Measurements from ENCODE around the gene ATG9B. TPM values are rescaled to one million over a fixed set of nuclear protein-coding genes. Genes with fewer than 3 reads are reported as not detected.

Gene ATG9B
- total and polyA plus RNA-seq, 7 donors: 0.12 to 0.18 (median 0.18) TPM; not detected in 4

- intact Hi-C loops (cut with DNase I): no loop called here
- Histone ChIP-seq H3K36me3 (ENCODE audit: insufficient read depth in 1 of 2, low read depth in 1 of 2) (no peaks in the 10 kb centered on the region), H3K27me3 (ENCODE audit: insufficient read depth in 3 of 3, low read length in 2 of 3) (peaks cover 0 to 9% (median 4%) of the 10 kb centered on the region in 3 donors), H3K4me3 (no peak overlapping the region), H3K9me3 (no peaks in the 10 kb centered on the region), H3K4me1 (no peaks in the 10 kb centered on the region), H3K27ac (no peak overlapping the region)
- TF ChIP-seq CTCF (IDR thresholded peaks at IDR 0.05): no peak
- WGBS, 3 donors: 71 to 83% (median 83%) methylated on average over 8 of the region's 8 CpGs
- no peak for DNase-seq
- no peak for ATAC-seq
Observed at GRCh38 chr7:150997075-150997511, 27.2 kb downstream of the ATG9B start.

- ATAC-seq: no peak
- WGBS, 3 donors: 38 to 49% (median 45%) methylated on average over 27 to 31 of the region's 31 CpGs
- Histone ChIP-seq H3K36me3 (ENCODE audit: insufficient read depth in 1 of 2, low read depth in 1 of 2) (no peaks in the 10 kb centered on the region), H3K4me3 (no peak overlapping the region), H3K4me1 (no peaks in the 10 kb centered on the region), H3K27me3 (ENCODE audit: insufficient read depth in 3 of 3, low read length in 2 of 3) (peaks cover 0 to 9% (median 4%) of the 10 kb centered on the region in 3 donors), H3K9me3 (no peaks in the 10 kb centered on the region), H3K27ac (no peak overlapping the region)
- no peak for DNase-seq
- intact Hi-C loops (cut with DNase I): no loop called here
- TF ChIP-seq CTCF (IDR thresholded peaks at IDR 0.05): no peak
Observed at GRCh38 chr7:150996376-150997074, 27.8 kb downstream of the ATG9B start.

- DNase-seq (no peak), ATAC-seq (no peak)
- H3K27me3 ChIP-seq (ENCODE audit: insufficient read depth in 3 of 3, low read length in 2 of 3): peaks cover 0 to 9% (median 2%) of the 10 kb centered on the region in 3 donors
- no peak overlapping the region for H3K27ac ChIP-seq
- no peaks in the 10 kb centered on the region for H3K4me1 ChIP-seq
- H3K9me3 ChIP-seq: no peaks in the 10 kb centered on the region
- no peaks in the 10 kb centered on the region for H3K36me3 ChIP-seq (ENCODE audit: insufficient read depth in 1 of 2, low read depth in 1 of 2)
- WGBS, 3 donors: 46 to 58% (median 57%) methylated on average over 19 of the region's 19 CpGs
- H3K4me3 ChIP-seq: peak overlapping the region; percentile 47
- intact Hi-C loops (cut with DNase I): no loop called here
- no peak for TF ChIP-seq CTCF (IDR thresholded peaks at IDR 0.05)
Observed at GRCh38 chr7:150994838-150995510, 29.3 kb downstream of the ATG9B start.

- no peaks in the 10 kb centered on the region for H3K36me3 ChIP-seq (ENCODE audit: insufficient read depth in 1 of 2, low read depth in 1 of 2)
- H3K4me3 ChIP-seq: peak overlapping the region; percentile 47
- 57 to 62% (median 59%) methylated on average over 12 to 15 of the region's 15 CpGs for WGBS, 3 donors
- H3K4me1 ChIP-seq: no peaks in the 10 kb centered on the region
- H3K27me3 ChIP-seq (ENCODE audit: insufficient read depth in 3 of 3, low read length in 2 of 3): peaks cover 0 to 9% (median 2%) of the 10 kb centered on the region in 3 donors
- intact Hi-C loops (cut with DNase I): no loop called here
- no peak for TF ChIP-seq CTCF (IDR thresholded peaks at IDR 0.05)
- H3K27ac ChIP-seq: no peak overlapping the region
- peak in 3 of 4 donors; percentile 27 to 61 (median 49) for ATAC-seq
- no peaks in the 10 kb centered on the region for H3K9me3 ChIP-seq
- DNase-seq: no peak
Observed at GRCh38 chr7:150994141-150994837, 30.0 kb downstream of the ATG9B start.
